ENCODE data around the gene MCC.

Gene MCC

DNA sequence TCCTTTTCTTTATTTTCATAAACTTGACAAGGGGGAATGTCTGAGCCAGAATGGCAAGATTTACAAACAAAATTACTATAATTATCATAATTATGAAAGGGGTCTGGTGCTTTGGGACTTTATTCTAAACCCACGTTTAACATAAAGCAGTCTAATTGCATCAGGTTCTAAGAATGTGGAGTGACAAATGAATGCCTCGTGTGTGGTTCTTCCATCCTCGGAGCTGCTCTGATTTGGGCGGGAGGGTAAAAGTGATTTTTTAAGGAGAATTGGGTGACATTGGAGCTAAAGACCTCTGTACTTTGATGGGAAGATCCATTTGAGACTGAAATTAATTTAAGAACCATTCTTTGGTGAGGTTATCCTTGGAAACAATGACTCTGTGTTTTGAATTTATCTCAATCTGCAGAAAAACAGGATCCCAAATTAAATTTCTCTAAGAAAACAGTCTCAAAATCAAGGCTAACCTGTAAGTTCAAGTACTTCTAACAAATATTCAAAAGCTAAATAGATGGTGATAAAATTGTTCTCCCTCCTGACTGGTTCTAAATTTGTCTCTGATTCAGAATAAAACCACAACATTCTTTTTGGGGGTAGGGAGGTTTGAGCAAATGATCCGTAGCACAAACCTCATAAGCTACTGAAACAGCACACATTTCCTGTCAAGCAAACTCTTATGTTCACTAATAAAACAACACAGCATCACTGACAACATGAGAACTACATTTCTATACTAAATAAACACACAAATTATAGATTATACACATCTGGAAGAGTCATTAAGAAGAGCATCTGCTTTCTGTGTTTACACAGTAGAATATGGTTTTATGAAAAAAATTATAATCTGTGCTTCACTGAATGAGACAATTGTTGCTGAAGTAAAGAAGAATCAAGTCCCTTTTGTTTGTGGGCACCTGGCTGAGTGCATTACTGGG lies 426.1 kb downstream of the MCC start:
- no peaks in the 10 kb centered on the region for H3K27me3 ChIP-seq (ENCODE audit: insufficient read depth, low read length)
- H3K4me1 ChIP-seq (ENCODE audit: insufficient read depth, low read length): no peaks in the 10 kb centered on the region
- H3K9ac ChIP-seq (ENCODE audit: low read depth, low read length): no peak overlapping the region
- no peak overlapping the region for H3K27ac ChIP-seq (ENCODE audit: low read length)
- H3K9me3 ChIP-seq (ENCODE audit: insufficient read depth, low read depth, low read length): no peaks in the 10 kb centered on the region
- no peak overlapping the region for H3K4me3 ChIP-seq (ENCODE audit: low read length)
- H3K36me3 ChIP-seq (ENCODE audit: insufficient read depth, low read depth, low read length): peaks cover 48% of the 10 kb centered on the region

DNA sequence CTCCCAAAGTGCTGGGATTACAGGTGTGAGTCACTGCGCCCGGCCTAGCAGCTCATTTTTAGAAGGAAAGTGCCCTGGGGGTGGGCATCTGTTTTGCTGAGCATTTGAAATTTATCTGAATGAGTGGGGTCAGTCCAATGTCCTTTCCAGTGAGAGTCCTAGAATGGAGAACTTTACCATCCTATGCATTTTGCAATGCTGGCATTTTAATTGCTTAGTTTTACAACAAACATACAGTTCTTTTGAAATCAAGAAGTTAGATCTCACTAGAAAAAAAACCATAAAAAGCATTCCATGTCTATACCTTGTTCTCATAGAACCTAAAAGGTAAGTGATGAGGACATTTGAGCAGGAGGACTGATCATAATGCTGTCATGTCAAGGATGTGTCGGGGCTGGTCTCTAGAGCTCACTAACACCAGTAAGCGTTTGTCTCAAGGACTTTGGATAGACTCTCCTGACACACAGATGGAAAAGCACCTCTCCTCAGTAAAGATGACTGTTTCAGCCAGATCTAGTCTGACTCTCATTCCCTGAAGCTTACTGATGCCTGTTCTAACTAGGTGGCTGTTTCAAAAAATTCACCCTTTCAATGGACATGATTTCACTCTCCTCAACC lies 427.7 kb downstream of the MCC start:
- Histone ChIP-seq H3K36me3 (ENCODE audit: insufficient read depth, low read depth, low read length) (peaks cover 38% of the 10 kb centered on the region), H3K9ac (ENCODE audit: low read depth, low read length) (no peak overlapping the region), H3K27ac (ENCODE audit: low read length) (no peak overlapping the region), H3K27me3 (ENCODE audit: insufficient read depth, low read length) (no peaks in the 10 kb centered on the region), H3K4me3 (ENCODE audit: low read length) (no peak overlapping the region), H3K9me3 (ENCODE audit: insufficient read depth, low read depth, low read length) (no peaks in the 10 kb centered on the region), H3K4me1 (ENCODE audit: insufficient read depth, low read length) (no peaks in the 10 kb centered on the region)

DNA sequence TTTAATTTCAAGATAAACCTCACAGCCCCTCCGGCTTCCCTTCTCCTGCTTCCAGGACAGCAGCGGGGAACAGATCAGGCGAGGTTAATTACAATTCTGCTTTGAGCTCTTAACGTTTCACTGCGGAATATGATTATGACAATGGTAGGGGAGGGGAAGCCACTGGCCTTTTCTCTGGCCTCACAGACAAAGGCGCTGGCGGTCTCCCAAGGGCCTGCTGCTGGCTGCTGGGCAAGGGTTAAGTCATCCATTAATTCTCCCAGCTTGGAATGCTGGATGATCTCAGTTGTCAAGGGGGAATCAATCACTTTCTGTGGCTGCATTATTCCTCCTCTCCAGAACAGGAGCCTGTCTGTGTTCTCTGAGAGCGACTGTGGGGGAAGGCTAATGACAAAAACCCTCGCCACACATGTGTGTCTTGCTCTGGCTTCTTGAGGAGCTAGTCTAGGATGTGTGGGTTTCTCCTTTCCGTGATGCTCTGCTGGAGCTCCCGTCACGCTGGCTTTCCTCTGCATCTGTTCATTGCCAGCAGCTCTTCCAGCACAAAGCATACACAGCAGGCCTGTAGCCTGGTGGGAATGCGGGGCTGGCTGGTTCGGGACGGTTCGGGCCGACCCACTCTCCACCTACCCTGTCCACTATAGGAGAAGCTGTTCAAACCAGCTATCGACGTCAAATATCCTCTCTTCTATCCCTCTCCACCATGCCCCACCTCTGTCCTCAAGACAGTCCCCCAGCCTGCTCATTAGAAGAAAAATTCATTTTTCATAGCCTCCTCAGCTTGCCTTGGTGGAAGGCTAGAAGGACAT lies 428.8 kb downstream of the MCC start:
- no peaks in the 10 kb centered on the region for H3K27me3 ChIP-seq (ENCODE audit: insufficient read depth, low read length)
- no peak overlapping the region for H3K9ac ChIP-seq (ENCODE audit: low read depth, low read length)
- H3K27ac ChIP-seq (ENCODE audit: low read length): no peak overlapping the region
- H3K4me1 ChIP-seq (ENCODE audit: insufficient read depth, low read length): no peaks in the 10 kb centered on the region
- peaks cover 31% of the 10 kb centered on the region for H3K36me3 ChIP-seq (ENCODE audit: insufficient read depth, low read depth, low read length)
- H3K9me3 ChIP-seq (ENCODE audit: insufficient read depth, low read depth, low read length): no peaks in the 10 kb centered on the region
- H3K4me3 ChIP-seq (ENCODE audit: low read length): no peak overlapping the region

DNA sequence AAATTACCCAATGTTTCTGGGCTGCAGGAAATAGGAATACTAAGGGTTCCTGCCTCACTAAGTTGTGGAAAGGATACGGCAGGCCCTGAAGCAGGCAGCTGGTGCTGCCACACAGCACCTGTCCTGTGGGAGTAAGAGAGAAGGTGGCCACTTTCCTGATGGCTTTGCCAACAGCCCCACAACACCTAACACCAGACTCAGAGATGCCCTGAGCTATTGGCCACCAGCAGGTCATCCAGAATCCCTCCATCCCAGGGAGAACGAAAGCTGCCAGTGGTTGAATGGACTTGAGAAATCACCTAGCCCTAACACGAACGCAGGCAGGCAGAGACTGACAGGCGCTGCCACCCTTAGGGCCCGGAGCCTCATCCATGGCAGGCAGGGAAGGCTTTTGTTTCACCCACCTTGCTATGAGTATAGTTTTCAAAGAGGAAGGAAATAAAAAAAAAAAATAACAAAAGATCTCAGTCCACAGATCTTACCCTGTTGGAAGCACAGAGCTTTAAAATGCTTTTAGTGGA lies 429.5 kb downstream of the MCC start:
- H3K36me3 ChIP-seq (ENCODE audit: insufficient read depth, low read depth, low read length): peaks cover 28% of the 10 kb centered on the region
- no peak overlapping the region for H3K27ac ChIP-seq (ENCODE audit: low read length)
- no peaks in the 10 kb centered on the region for H3K27me3 ChIP-seq (ENCODE audit: insufficient read depth, low read length)
- no peak overlapping the region for H3K9ac ChIP-seq (ENCODE audit: low read depth, low read length)
- H3K9me3 ChIP-seq (ENCODE audit: insufficient read depth, low read depth, low read length): no peaks in the 10 kb centered on the region
- H3K4me3 ChIP-seq (ENCODE audit: low read length): no peak overlapping the region
- no peaks in the 10 kb centered on the region for H3K4me1 ChIP-seq (ENCODE audit: insufficient read depth, low read length)

DNA sequence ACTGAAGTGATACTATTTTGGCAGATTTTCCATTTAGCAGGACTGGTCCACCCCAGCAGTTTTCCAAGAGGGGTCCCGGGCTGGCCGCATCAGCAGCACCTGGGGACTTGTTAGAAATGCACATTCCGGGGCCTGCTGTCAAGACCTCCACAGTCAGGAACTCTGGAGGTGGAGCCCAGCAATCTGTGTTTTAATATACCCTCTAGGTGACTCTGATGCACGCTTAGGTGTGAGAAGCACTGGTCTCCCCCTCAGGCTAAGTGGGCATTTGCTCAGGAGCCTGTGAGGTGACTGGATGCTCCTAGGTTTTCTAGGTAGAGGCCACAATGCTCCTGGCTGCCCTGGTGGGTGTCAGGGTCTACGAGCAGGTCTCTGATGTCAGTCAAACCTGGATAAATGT lies 430.0 kb downstream of the MCC start:
- no peaks in the 10 kb centered on the region for H3K4me1 ChIP-seq (ENCODE audit: insufficient read depth, low read length)

DNA sequence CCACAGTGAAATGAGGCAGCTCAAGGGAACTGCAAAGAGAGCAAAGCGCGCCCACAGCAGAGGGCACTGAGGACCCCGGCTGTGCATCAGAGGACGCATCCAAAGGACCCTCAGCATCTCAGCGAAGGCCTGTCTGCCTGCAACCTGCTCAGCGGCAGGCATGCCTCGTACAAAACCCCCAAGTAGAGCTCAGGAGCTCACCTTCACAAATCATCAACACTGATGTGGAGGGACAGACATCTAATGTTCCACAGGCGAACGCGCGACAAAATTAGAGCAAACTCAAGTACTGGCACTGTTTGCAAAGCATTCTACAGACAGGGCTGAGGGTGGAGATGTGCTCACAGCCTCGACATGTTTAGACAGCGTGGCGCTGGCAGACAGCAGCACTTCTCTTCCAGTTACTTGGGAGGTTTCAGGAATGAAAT lies 430.7 kb downstream of the MCC start:
- H3K4me1 ChIP-seq (ENCODE audit: insufficient read depth, low read length): no peaks in the 10 kb centered on the region
- no peak overlapping the region for H3K4me3 ChIP-seq (ENCODE audit: low read length)
- peaks cover 28% of the 10 kb centered on the region for H3K36me3 ChIP-seq (ENCODE audit: insufficient read depth, low read depth, low read length)
- H3K27ac ChIP-seq (ENCODE audit: low read length): no peak overlapping the region
- no peaks in the 10 kb centered on the region for H3K9me3 ChIP-seq (ENCODE audit: insufficient read depth, low read depth, low read length)
- no peak overlapping the region for H3K9ac ChIP-seq (ENCODE audit: low read depth, low read length)
- no peaks in the 10 kb centered on the region for H3K27me3 ChIP-seq (ENCODE audit: insufficient read depth, low read length)

More for the DNA sequence above, 430.0 kb downstream of the MCC start:
- Histone ChIP-seq H3K36me3 (ENCODE audit: insufficient read depth, low read depth, low read length) (peaks cover 28% of the 10 kb centered on the region), H3K9me3 (ENCODE audit: insufficient read depth, low read depth, low read length) (no peaks in the 10 kb centered on the region), H3K27me3 (ENCODE audit: insufficient read depth, low read length) (no peaks in the 10 kb centered on the region), H3K27ac (ENCODE audit: low read length) (no peak overlapping the region), H3K4me3 (ENCODE audit: low read length) (no peak overlapping the region), H3K9ac (ENCODE audit: low read depth, low read length) (no peak overlapping the region)

DNA sequence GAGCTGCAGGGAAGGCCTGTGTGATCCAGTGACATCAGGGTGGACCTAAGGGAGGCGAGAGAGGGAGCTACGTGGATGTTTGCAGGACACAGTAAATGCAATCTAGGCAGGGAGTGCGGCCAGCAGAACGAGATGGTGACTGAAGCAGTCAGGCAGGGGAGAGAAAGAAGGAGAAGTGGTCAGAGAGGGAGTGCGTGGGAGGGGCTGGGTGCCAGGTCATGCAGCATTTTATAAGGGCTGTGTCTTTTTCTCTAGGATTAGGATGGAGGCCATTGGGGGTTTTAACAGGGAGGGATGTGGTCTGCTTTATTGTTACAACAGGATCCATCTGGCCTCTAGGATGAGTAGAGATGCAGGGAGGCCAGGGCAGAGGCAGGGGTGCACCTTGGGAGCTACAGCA lies 431.3 kb downstream of the MCC start:
- no peaks in the 10 kb centered on the region for H3K27me3 ChIP-seq (ENCODE audit: insufficient read depth, low read length)
- H3K4me1 ChIP-seq (ENCODE audit: insufficient read depth, low read length): no peaks in the 10 kb centered on the region
- H3K9me3 ChIP-seq (ENCODE audit: insufficient read depth, low read depth, low read length): no peaks in the 10 kb centered on the region
- no peak overlapping the region for H3K27ac ChIP-seq (ENCODE audit: low read length)
- no peak overlapping the region for H3K4me3 ChIP-seq (ENCODE audit: low read length)
- no peak overlapping the region for H3K9ac ChIP-seq (ENCODE audit: low read depth, low read length)
- peaks cover 23% of the 10 kb centered on the region for H3K36me3 ChIP-seq (ENCODE audit: insufficient read depth, low read depth, low read length)

DNA sequence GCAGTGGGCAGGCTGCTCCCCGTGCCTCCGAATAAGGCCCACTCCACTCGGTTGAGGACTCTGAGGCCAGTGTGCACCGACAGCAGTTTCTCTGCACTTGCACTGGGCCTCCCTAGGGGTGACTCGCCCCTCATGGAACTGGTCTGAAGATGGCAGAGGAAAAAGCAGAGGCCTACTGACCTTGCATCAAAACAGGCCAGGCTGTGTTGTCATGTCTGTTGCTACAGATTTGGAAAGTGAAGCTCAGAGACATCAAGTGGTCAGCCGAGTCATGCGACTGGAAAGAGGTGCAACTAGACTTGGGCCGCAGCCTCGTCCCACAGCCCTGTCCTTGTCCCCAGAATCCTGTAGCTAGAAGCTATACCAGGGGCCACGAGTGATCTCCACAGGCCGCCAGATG lies 433.4 kb downstream of the MCC start:
- Histone ChIP-seq H3K36me3 (ENCODE audit: insufficient read depth, low read depth, low read length) (peaks cover 32% of the 10 kb centered on the region), H3K4me1 (ENCODE audit: insufficient read depth, low read length) (no peaks in the 10 kb centered on the region), H3K9ac (ENCODE audit: low read depth, low read length) (no peak overlapping the region), H3K27me3 (ENCODE audit: insufficient read depth, low read length) (no peaks in the 10 kb centered on the region), H3K9me3 (ENCODE audit: insufficient read depth, low read depth, low read length) (no peaks in the 10 kb centered on the region), H3K27ac (ENCODE audit: low read length) (no peak overlapping the region), H3K4me3 (ENCODE audit: low read length) (no peak overlapping the region)

DNA sequence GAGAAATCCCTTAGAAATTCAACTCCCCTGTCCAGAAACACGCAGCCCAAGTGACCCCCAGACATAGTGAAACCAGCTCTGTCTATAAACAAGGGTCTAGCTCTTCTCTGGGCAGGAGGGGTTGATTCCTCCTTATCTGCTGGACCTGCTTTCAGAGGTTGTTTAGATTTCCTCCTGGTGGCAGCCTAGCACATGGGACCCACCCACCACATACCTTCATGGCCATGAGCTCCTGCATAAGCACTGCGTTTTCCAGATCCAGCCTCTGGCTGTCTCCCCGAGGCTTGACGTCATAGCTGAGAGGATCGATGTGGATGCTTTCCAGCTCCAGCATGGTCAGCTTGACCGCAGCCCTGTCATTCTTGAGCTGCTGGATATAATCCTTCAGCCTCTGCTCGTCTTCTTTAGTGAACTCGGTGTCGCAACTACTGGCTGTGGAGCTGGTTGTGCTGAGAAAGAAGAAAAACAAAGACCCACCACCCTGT lies 434.7 kb downstream of the MCC start:
- no peak overlapping the region for H3K9ac ChIP-seq (ENCODE audit: low read depth, low read length)
- H3K36me3 ChIP-seq (ENCODE audit: insufficient read depth, low read depth, low read length): peaks cover 37% of the 10 kb centered on the region
- no peak overlapping the region for H3K27ac ChIP-seq (ENCODE audit: low read length)
- no peaks in the 10 kb centered on the region for H3K9me3 ChIP-seq (ENCODE audit: insufficient read depth, low read depth, low read length)
- no peaks in the 10 kb centered on the region for H3K27me3 ChIP-seq (ENCODE audit: insufficient read depth, low read length)
- H3K4me1 ChIP-seq (ENCODE audit: insufficient read depth, low read length): no peaks in the 10 kb centered on the region
- H3K4me3 ChIP-seq (ENCODE audit: low read length): no peak overlapping the region

DNA sequence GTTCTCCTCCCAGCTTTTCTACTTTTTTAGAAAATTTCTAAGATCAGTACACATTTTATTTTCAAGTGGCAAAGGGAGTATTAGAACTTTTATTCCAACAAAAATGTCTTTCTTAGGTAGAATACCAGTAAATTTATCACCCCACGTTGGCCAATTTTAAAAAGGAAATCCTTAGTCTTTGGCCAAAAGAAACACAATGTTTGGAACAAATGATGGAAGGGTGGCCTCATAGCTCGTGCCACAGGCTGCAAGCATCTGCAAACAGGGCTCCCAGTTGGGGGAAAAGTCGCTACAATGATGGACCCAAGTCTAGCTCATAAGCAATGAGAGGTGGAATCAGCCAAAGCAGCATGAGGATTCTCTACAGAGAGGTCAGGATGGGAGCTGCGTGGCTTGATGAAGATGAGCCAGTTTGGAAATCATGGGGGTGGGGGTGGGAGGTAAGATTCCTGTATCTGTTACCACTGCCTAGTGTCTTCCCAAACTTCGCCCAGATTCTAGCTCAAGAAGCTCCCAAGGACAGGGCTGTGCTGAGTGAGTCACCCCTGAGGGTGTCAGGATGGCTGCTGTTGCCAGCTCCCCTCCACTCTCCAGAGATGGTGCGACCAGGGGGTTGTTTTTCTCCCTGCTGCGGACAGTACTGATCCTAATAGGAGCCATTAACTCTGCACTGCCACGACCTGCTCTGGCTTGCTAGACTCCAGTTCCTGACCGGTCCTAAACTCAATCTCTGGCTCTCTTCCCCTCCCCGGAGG lies 436.0 kb downstream of the MCC start:
- H3K36me3 ChIP-seq (ENCODE audit: insufficient read depth, low read depth, low read length): peaks cover 48% of the 10 kb centered on the region
- H3K9ac ChIP-seq (ENCODE audit: low read depth, low read length): no peak overlapping the region
- H3K27ac ChIP-seq (ENCODE audit: low read length): no peak overlapping the region

More for the DNA sequence above, 436.0 kb downstream of the MCC start:
- Histone ChIP-seq H3K27me3 (ENCODE audit: insufficient read depth, low read length) (no peaks in the 10 kb centered on the region), H3K9me3 (ENCODE audit: insufficient read depth, low read depth, low read length) (no peaks in the 10 kb centered on the region), H3K4me1 (ENCODE audit: insufficient read depth, low read length) (no peaks in the 10 kb centered on the region), H3K4me3 (ENCODE audit: low read length) (no peak overlapping the region)
